K562 (cell line): Measurements from ENCODE around the gene HSPB1. TPM values are rescaled to one million over a fixed set of nuclear protein-coding genes. Genes with fewer than 3 reads are reported as not detected.
A peak's percentile ranks its signal among the peaks of the same experiment; 100 is the strongest.

Source experiments
- ARHGAP35 ChIP-seq: fragments of 450-650 bp; IDR thresholded peaks from 2 replicates; pipeline ENCODE4 v1.6.1; 2018; ENCODE audit not compliant: partially characterized antibody
- ATF1 ChIP-seq, 2 experiments: fragments of 450-650 bp in 1 of 2; IDR thresholded peaks; 2 replicates each; pipeline ENCODE4 v1.6.1; 2016; ENCODE audit warnings: missing compliant biosample characterization in 1 of 2, missing genetic modification characterization in 1 of 2
- CHD4 ChIP-seq: fragments of 200-600 bp; sonication (generic); IDR thresholded peaks from 3 replicates; pipeline ENCODE4 v1.6.1; 2012; ENCODE audit warnings: low read depth, mild to moderate bottlenecking, mixed read lengths, low read length, inconsistent platforms; ENCODE audit not compliant: insufficient read depth, insufficient replicate concordance, poor library complexity, severe bottlenecking
- ETV5 ChIP-seq: sonication (generic); formaldehyde crosslinking; IDR thresholded peaks from 2 replicates; pipeline ENCODE4 v1.4.0; 2020; ENCODE audit warnings: low read depth, mild to moderate bottlenecking, missing genetic modification reagents
- EZH2 ChIP-seq: IDR thresholded peaks from 2 replicates; pipeline ENCODE4 v1.6.1; 2012; ENCODE audit warnings: low read depth, mild to moderate bottlenecking, inconsistent platforms, low read length, borderline replicate concordance
- HEY1 ChIP-seq: fragments of 250-450 bp; sonication (Bioruptor Pico); IDR thresholded peaks from 2 replicates; pipeline ENCODE4 v1.5.0; 2020; ENCODE audit warnings: mild to moderate bottlenecking, moderate library complexity, borderline replicate concordance
- HIVEP1 ChIP-seq: fragments of 250-450 bp; sonication (Bioruptor Pico); IDR thresholded peaks from 2 replicates; pipeline ENCODE4 v1.4.0; 2020; ENCODE audit warnings: mild to moderate bottlenecking
- MEIS2 ChIP-seq: fragments of 450-650 bp; IDR thresholded peaks from 2 replicates; pipeline ENCODE4 v1.6.1; 2014; ENCODE audit warnings: mild to moderate bottlenecking; ENCODE audit not compliant: partially characterized antibody
- MTF1 ChIP-seq: fragments of 250-450 bp; sonication (Bioruptor Pico); IDR thresholded peaks from 2 replicates; pipeline ENCODE4 v1.9.0; 2021; ENCODE audit warnings: moderate library complexity, mild to moderate bottlenecking, inconsistent platforms, borderline replicate concordance
- MXI1 ChIP-seq: IDR thresholded peaks from 2 replicates; pipeline ENCODE4 v1.6.1; 2011; ENCODE audit warnings: low read depth, mild to moderate bottlenecking, improper control_type of control experiment, low read length
- NBN ChIP-seq: fragments of 450-650 bp; IDR thresholded peaks from 2 replicates; pipeline ENCODE4 v1.6.1; 2016; ENCODE audit warnings: low read depth, mild to moderate bottlenecking
- NEUROD1 ChIP-seq: fragments of 150-350 bp; IDR thresholded peaks from 2 replicates; pipeline ENCODE4 v1.6.1; 2014; ENCODE audit warnings: borderline replicate concordance, low read length, low read depth; ENCODE audit not compliant: partially characterized antibody
- NR2F6 ChIP-seq: fragments of 450-650 bp; formaldehyde crosslinking; IDR thresholded peaks from 2 replicates; pipeline ENCODE4 v1.4.0; 2020; ENCODE audit warnings: mild to moderate bottlenecking
- PTBP1 ChIP-seq: fragments of 200-400 bp; formaldehyde crosslinking; IDR thresholded peaks from 2 replicates; pipeline ENCODE4 v1.6.1; 2017; ENCODE audit warnings: low read depth, low read length
- PYGO2 ChIP-seq: fragments of 450-650 bp; IDR thresholded peaks from 2 replicates; pipeline ENCODE4 v1.6.1; 2016; ENCODE audit warnings: mild to moderate bottlenecking, missing genetic modification characterization, moderate library complexity, missing compliant biosample characterization
- RBM34 ChIP-seq: fragments of 200-400 bp; formaldehyde crosslinking; IDR thresholded peaks from 2 replicates; pipeline ENCODE4 v1.6.1; 2018; ENCODE audit warnings: low read length, borderline replicate concordance; ENCODE audit not compliant: insufficient read depth
- RCOR1 ChIP-seq, 2 experiments: IDR thresholded peaks; 2 replicates each; pipeline ENCODE4 v1.6.1; 2012; ENCODE audit warnings: low read depth in 2 of 2, low read length in 2 of 2, borderline replicate concordance in 1 of 2, improper control_type of control experiment in 1 of 2
- RUNX1 ChIP-seq: sonication (generic); IDR thresholded peaks from 2 replicates; pipeline ENCODE4 v1.6.1; 2016; ENCODE audit warnings: antibody characterized with exemption, low read depth
- SOX6 ChIP-seq: fragments of 450-650 bp; IDR thresholded peaks from 2 replicates; pipeline ENCODE4 v1.6.1; 2014; ENCODE audit warnings: mild to moderate bottlenecking
- TOE1 ChIP-seq, 2 experiments: fragments of 450-650 bp in 1 of 2; sonication (generic) in 1 of 2; formaldehyde crosslinking in 1 of 2; IDR thresholded peaks; 2 replicates each; pipeline versions ENCODE4 v1.7.1 to v1.8.0; 2016 to 2022; ENCODE audit warnings: borderline replicate concordance in 2 of 2, mild to moderate bottlenecking in 2 of 2, antibody characterized with exemption in 1 of 2, inconsistent platforms in 1 of 2, low read depth in 1 of 2, missing genetic modification reagents in 1 of 2, moderate library complexity in 1 of 2
- ZNF121 ChIP-seq: sonication (generic); formaldehyde crosslinking; conservative IDR thresholded peaks from 2 replicates; pipeline ENCODE4 v1.8.0; 2022; ENCODE audit warnings: missing genetic modification reagents
- ZNF311 ChIP-seq: fragments of 250-450 bp; sonication (Bioruptor Pico); IDR thresholded peaks from 2 replicates; pipeline ENCODE4 v1.4.0; 2020; ENCODE audit warnings: mild to moderate bottlenecking, moderate library complexity
- ZNF384 ChIP-seq: IDR thresholded peaks from 2 replicates; pipeline ENCODE4 v1.6.1; 2012; ENCODE audit warnings: low read depth, low read length, improper control_type of control experiment
- ZNF561 ChIP-seq: fragments of 450-650 bp; formaldehyde crosslinking; conservative IDR thresholded peaks from 2 replicates; pipeline ENCODE4 v1.4.0; 2020; ENCODE audit warnings: mild to moderate bottlenecking, moderate library complexity
- ZNF57 ChIP-seq: fragments of 450-650 bp; formaldehyde crosslinking; IDR thresholded peaks from 2 replicates; pipeline ENCODE4 v1.4.0; 2020; ENCODE audit warnings: mild to moderate bottlenecking, moderate library complexity
- polyA plus RNA-seq, 8 experiments: library from polyadenylated mRNA; depleted of rRNA in 4 of 8; stranded (reverse) in 5 of 8; unstranded in 3 of 8; fragments of >200 nt; fragmentation: Nextera tagmentation in 2 of 8; fragmentation: Illumina TruSeq in 1 of 8; extraction: Ambion mirVana in 2 of 8; extraction: Trizol in 1 of 8; gene quantifications; 2 replicates each; pipeline versions ENCODE4 v1.2.1 to v1.2.3, GENCODE V29; 2011 to 2014; ENCODE audit warnings: inconsistent platforms in 1 of 8, missing spikeins in 1 of 8
- total RNA-seq, 7 experiments: library from RNA; depleted of rRNA in 6 of 7; stranded (reverse); fragments of >200 nt in 6 of 7; fragmentation: Illumina TruSeq in 2 of 7; extraction: Trizol in 2 of 7; gene quantifications; 2 replicates each; pipeline versions ENCODE4 v1.2.1 to v1.2.3, GENCODE V29; 2011 to 2021; ENCODE audit warnings: low replicate concordance in 1 of 7
- TF ChIP-seq, protein P1 (sequence below): sonication (generic); formaldehyde crosslinking; IDR thresholded peaks from 2 replicates; pipeline ENCODE4 v1.8.1; 2023; ENCODE audit warnings: mild to moderate bottlenecking, missing genetic modification reagents
- TF ChIP-seq, protein P2 (sequence below), 2 experiments: fragments of 450-650 bp in 1 of 2; sonication (generic) in 1 of 2; formaldehyde crosslinking; conservative IDR thresholded peaks; 2 replicates each; pipeline versions ENCODE4 v1.4.0 to v1.8.1; 2020 to 2022; ENCODE audit warnings: mild to moderate bottlenecking in 1 of 2, missing genetic modification reagents in 1 of 2

Gene HSPB1
- total and polyA plus RNA-seq, 9 of the 15 experiments (the other 6 are each of a cell fraction or from before 2014, with no cell fraction given), result 27.1 to 522 (median 138) TPM

DNA sequence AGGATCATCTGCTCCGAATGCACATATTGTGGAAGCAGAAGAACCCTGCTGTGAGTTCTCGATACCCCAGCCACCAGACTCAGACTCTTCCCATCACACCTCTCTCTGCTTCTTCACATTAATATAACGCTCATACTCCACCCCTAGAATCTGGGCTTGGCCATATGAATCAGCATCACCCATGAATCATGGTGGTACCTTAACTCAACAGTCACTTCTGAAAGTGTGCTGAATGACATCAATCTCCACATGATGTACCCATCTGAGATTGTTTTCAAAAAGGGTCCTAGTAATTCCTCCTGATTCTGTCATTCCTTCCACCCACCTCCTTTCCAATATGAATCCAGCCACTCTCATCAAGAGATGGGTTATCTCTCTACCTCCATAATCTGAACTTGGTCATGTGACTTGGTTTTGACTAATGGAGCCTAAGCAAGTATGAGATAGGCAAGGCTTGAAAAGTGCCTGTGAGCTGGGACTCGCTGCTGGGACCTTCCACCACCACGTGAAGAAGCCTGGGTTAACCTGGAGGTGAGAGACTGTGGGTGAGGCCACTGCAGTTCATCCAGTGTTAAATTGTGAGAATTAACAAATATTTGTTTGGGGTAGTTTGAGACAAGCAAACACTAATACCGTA, 40.9 kb downstream of the HSPB1 start (continued):
- TF ChIP-seq CHD4 (no peak), MTF1 (CRISPR knock-in tag) (no peak), TOE1 (IDR thresholded peaks at IDR 0.05; ENCODE audit: borderline replicate concordance) (peak; percentile 92), TOE1 (CRISPR knock-in tag; IDR thresholded peaks at IDR 0.05; ENCODE audit: borderline replicate concordance, low read depth) (no peak), RBM34 (no peak), ZNF311 (no peak), EZH2 (no peak), NR2F6 (no peak), PTBP1 (no peak), ZNF57 (no peak), ZNF121 (no peak), ZNF384 (no peak), MEIS2 (peak; percentile 28), HIVEP1 (CRISPR knock-in tag) (no peak), ZNF561 (CRISPR knock-in tag) (no peak), NEUROD1 (no peak), NBN (no peak), PYGO2 (tag) (no peak), ATF1 (CRISPR knock-in tag; IDR thresholded peaks at IDR 0.05) (no peak), ATF1 (tag; IDR thresholded peaks at IDR 0.05) (no peak), HEY1 (no peak), SOX6 (no peak), ETV5 (CRISPR knock-in tag) (no peak), MXI1 (no peak), ARHGAP35 (no peak), RCOR1 (IDR thresholded peaks at IDR 0.05; ENCODE audit: borderline replicate concordance in 1 of 2, low read depth in 2 of 2, low read length in 2 of 2) (peak in 1 of 2 experiments; percentile 15; a peak in 1 of 4 replicates), RUNX1 (no peak)
- TF ChIP-seq, protein P1, sequence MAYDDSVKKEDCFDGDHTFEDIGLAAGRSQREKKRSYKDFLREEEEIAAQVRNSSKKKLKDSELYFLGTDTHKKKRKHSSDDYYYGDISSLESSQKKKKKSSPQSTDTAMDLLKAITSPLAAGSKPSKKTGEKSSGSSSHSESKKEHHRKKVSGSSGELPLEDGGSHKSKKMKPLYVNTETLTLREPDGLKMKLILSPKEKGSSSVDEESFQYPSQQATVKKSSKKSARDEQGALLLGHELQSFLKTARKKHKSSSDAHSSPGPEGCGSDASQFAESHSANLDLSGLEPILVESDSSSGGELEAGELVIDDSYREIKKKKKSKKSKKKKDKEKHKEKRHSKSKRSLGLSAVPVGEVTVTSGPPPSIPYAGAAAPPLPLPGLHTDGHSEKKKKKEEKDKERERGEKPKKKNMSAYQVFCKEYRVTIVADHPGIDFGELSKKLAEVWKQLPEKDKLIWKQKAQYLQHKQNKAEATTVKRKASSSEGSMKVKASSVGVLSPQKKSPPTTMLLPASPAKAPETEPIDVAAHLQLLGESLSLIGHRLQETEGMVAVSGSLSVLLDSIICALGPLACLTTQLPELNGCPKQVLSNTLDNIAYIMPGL (CRISPR knock-in tag), result no peak
- TF ChIP-seq, protein P2, sequence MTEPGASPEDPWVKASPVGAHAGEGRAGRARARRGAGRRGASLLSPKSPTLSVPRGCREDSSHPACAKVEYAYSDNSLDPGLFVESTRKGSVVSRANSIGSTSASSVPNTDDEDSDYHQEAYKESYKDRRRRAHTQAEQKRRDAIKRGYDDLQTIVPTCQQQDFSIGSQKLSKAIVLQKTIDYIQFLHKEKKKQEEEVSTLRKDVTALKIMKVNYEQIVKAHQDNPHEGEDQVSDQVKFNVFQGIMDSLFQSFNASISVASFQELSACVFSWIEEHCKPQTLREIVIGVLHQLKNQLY (CRISPR knock-in tag; conservative IDR thresholded peaks at IDR 0.05), result no peak
